Transverse colon (tissue), 3 donors: ENCODE results near the gene RAMP1.

Experiments
- CTCF ChIP-seq, 5 experiments: fragments of 200-600 bp in 3 of 5; fragments of 450-650 bp in 2 of 5; sonication (generic) in 3 of 5; IDR thresholded peaks; 1 replicate in 2 of 5; 2 replicates in 3 of 5; pipeline ENCODE4 v1.5.1; 2016 to 2017; ENCODE audit warnings: antibody characterized with exemption in 5 of 5, inconsistent platforms in 3 of 5, mild to moderate bottlenecking in 2 of 5, moderate library complexity in 1 of 5
- EP300 ChIP-seq: sonication (generic); formaldehyde crosslinking; IDR thresholded peaks from one replicate; pipeline ENCODE4 v1.6.1; 2017; ENCODE audit warnings: antibody characterized with exemption, low read depth
- POLR2A ChIP-seq: fragments of 450-650 bp; IDR thresholded peaks from one replicate; pipeline ENCODE4 v1.6.1; 2016; ENCODE audit warnings: antibody characterized with exemption, mild to moderate bottlenecking, moderate library complexity

DNA sequence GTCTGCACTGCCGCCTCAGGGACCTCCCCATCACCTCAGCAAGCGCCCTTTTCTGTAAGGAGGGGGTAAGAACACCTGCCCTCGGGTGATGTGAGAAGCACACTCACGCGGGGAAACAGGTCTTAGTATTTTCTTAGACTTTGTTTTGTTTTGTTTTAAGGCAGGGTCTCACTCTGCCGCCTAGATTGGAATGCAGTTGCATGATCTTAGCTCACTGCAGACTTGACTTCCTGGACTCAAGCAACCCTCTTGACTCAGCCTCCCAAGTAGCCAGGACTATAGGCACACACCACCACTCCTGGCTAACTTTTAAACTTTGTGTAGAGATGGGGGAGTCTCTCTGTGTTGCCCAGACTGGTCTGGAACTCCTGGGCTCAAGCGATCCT, 37.1 kb downstream of the RAMP1 start:
- TF ChIP-seq CTCF (IDR thresholded peaks at IDR 0.05) (no peak), POLR2A (no peak), EP300 (no peak)
